ENCODE results near the gene C11orf65.

The C11orf65 gene

GRCh38 chr11:108369064-108369463, 98.3 kb downstream of the C11orf65 start:
- DNase-seq (ENCODE audit: low read depth in 3 of 3): no peak

GRCh38 chr11:108368134-108368533, 99.2 kb downstream of the C11orf65 start:
- no peak for DNase-seq (ENCODE audit: low read depth in 3 of 3)

- DNase-seq (ENCODE audit: low read depth in 3 of 3): no peak
Observed at GRCh38 chr11:108364159-108364558, 103.2 kb downstream of the C11orf65 start.

DNA sequence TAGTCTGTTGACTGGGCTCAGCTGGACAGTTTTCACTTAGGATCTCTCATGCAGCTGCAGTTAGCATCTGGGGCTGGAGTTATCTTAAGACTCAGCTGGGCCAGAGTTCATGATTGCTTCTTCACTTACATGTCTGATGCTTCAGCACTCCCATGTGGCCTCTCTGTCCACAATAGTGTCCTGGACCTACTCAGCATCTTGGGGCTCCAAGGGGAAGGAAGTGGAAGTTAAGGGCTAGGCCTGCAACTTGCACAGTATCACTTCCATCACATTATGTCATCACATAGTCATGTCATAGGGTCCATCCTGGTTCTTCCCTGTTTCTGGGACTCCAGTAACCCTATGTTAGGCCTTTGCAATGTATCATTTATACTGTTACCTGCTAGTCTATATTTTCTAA, 115.9 kb downstream of the C11orf65 start:
- no peak for DNase-seq (ENCODE audit: low read depth in 3 of 3)

GRCh38 chr11:108346451-108346850, 120.9 kb downstream of the C11orf65 start:
- no peak for DNase-seq (ENCODE audit: low read depth in 3 of 3)

GRCh38 chr11:108345767-108346166, 121.6 kb downstream of the C11orf65 start:
- DNase-seq (ENCODE audit: low read depth in 3 of 3): no peak

DNA sequence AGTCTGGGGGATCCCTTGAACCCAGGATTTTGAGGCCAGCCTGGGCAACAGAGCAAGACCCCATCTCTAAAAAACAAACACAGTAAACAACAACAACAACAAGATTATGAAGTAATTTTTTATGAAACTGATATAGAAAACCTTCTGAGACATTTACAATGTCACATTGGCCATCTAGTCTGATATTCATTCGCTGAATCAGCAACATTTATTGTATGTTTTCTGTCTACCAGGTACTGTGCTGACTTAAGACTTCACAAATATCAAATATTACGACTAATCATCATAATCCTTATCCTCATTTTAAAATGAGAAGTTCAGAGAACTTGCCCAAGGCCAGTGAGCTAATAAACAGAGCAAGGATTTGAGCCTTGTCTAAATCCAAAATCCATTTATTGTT, 123.6 kb downstream of the C11orf65 start:
- no peak for DNase-seq (ENCODE audit: low read depth in 3 of 3)

DNA sequence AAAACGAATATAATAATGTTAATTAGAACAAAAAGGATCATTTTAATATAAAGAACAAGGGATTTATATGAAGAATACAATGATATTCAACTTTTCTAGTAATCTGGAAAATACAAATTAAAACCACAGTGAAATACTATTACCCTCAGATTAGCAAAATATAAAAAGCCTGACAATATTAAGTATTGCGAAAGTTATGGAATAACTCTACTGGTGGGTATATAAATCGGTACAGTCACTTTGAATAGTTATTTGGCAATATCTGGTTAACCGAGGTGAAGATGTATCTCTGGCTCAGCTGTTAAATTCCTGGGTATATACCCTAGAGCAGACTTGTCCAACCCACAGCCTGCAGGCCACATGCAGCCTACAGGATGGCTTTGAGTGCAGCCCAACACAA, 125.7 kb downstream of the C11orf65 start:
- DNase-seq (ENCODE audit: low read depth in 3 of 3): no peak

GRCh38 chr11:108340973-108341372, 126.4 kb downstream of the C11orf65 start:
- no peak for DNase-seq (ENCODE audit: low read depth in 3 of 3)

GRCh38 chr11:108338750-108339149, 128.6 kb downstream of the C11orf65 start:
- no peak for DNase-seq (ENCODE audit: low read depth in 3 of 3)

GRCh38 chr11:108333403-108333899, 133.9 kb downstream of the C11orf65 start:
- no peak for DNase-seq (ENCODE audit: low read depth in 3 of 3)
